HUES6 (cell line): ENCODE measurements around the gene CUX1.
A peak's percentile ranks its signal among the peaks of the same experiment; 100 is the strongest.

Source experiments
- H3K27ac ChIP-seq: 2 replicates; pipeline ENCODE4 v1.7.0; 2013; ENCODE audit warnings: low read depth, mild to moderate bottlenecking, low read length, inconsistent platforms
- H3K27me3 ChIP-seq: 2 replicates; pipeline ENCODE4 v1.6.1; 2013; ENCODE audit warnings: low read length; ENCODE audit not compliant: control insufficient read depth, insufficient read depth
- H3K36me3 ChIP-seq: 2 replicates; pipeline ENCODE4 v1.6.1; 2013; ENCODE audit warnings: low read length; ENCODE audit not compliant: control insufficient read depth, insufficient read depth
- H3K4me1 ChIP-seq: 2 replicates; pipeline ENCODE4 v1.6.1; 2013; ENCODE audit warnings: low read length; ENCODE audit not compliant: control insufficient read depth, insufficient read depth
- H3K4me3 ChIP-seq: 2 replicates; pipeline ENCODE4 v1.5.1; 2013; ENCODE audit warnings: low read depth, low read length
- H3K9ac ChIP-seq: one replicate; pipeline ENCODE4 v1.6.1; 2013; ENCODE audit warnings: mild to moderate bottlenecking, low read length
- H3K9me3 ChIP-seq: 2 replicates; pipeline ENCODE4 v1.6.1; 2013; ENCODE audit warnings: low read depth, low read length; ENCODE audit not compliant: control insufficient read depth, insufficient read depth

The CUX1 gene

DNA sequence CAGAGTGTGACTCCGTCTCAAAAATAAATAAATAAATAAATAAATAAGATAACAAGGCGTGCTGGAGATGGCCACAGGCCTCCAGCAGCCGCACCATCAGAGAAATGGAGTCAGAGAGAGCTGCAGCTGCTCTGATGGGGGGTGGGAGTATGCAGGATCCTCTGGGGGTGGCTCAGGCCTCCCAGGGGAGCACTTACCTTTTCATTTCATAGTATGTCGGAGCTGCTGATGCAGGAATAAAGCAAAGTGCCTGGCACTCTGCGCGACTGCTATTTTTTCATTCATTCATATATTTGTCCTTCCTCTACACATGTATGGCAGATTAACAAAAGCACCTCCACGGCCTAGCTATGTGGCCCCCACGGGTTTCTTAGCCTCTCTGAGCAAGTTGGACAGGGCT lies 175.9 kb downstream of the CUX1 start:
- H3K36me3 ChIP-seq: no peaks in the 10 kb centered on the region
- no peak overlapping the region for H3K27ac ChIP-seq
- no peak overlapping the region for H3K4me3 ChIP-seq
- peaks cover 25% of the 10 kb centered on the region; the same call in 1 of the 2 replicates for H3K4me1 ChIP-seq
- no peaks in the 10 kb centered on the region for H3K9me3 ChIP-seq
- no peaks in the 10 kb centered on the region for H3K27me3 ChIP-seq
- no peak overlapping the region for H3K9ac ChIP-seq

DNA sequence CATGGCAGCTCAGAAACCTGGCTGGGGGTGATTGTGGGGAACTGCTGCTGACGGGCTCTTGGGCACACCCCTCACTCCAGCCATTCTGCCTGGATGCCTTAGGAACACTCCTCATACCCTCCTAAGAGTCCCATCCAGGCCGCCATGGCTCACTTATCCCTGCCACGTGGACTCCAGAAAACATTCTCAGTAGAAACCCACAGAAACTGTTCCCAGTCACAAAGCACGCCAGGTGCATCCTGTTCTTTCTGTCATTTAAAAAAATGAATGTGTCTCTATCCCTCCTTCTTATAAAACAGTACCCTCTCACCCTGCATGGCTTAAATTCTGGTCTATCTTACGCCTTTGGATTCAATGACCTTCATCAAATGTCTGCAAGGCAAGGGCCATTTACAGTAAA lies 177.7 kb downstream of the CUX1 start:
- no peak overlapping the region for H3K27ac ChIP-seq
- no peak overlapping the region for H3K4me3 ChIP-seq
- H3K9me3 ChIP-seq: no peaks in the 10 kb centered on the region
- no peaks in the 10 kb centered on the region for H3K27me3 ChIP-seq
- H3K36me3 ChIP-seq: no peaks in the 10 kb centered on the region
- no peak overlapping the region for H3K9ac ChIP-seq
- peaks cover 41% of the 10 kb centered on the region; the same call in 1 of the 2 replicates for H3K4me1 ChIP-seq

GRCh38 chr7:101996131-101996691 lies 178.8 kb downstream of the CUX1 start:
- H3K27ac ChIP-seq: no peak overlapping the region
- no peaks in the 10 kb centered on the region for H3K36me3 ChIP-seq
- H3K4me1 ChIP-seq: peaks cover 44% of the 10 kb centered on the region; the same call in 1 of the 2 replicates

DNA sequence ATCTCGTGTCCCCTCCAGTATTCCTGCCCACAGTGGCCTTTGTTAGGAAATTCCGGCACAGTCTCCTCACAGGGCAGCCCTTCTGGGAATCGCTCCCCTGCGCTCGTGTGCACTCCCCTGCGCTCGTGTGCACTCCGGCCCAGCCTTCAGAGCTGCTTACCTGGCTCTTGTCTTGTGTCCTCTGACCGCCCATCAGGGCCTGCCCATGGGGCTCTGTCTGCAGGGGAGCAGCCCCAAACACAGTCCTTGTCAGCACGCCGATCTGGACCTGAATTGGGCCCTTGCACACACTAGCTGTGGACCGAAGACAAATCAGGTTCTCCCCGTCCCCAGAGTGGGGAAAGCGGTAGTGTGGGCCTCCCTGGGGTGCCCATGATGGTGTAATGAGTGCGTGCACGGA lies 179.4 kb downstream of the CUX1 start:
- H3K9ac ChIP-seq: no peak overlapping the region

More at GRCh38 chr7:101996131-101996691, 178.8 kb downstream of the CUX1 start:
- Histone ChIP-seq H3K4me3 (no peak overlapping the region), H3K9ac (no peak overlapping the region), H3K27me3 (no peaks in the 10 kb centered on the region), H3K9me3 (no peaks in the 10 kb centered on the region)

DNA sequence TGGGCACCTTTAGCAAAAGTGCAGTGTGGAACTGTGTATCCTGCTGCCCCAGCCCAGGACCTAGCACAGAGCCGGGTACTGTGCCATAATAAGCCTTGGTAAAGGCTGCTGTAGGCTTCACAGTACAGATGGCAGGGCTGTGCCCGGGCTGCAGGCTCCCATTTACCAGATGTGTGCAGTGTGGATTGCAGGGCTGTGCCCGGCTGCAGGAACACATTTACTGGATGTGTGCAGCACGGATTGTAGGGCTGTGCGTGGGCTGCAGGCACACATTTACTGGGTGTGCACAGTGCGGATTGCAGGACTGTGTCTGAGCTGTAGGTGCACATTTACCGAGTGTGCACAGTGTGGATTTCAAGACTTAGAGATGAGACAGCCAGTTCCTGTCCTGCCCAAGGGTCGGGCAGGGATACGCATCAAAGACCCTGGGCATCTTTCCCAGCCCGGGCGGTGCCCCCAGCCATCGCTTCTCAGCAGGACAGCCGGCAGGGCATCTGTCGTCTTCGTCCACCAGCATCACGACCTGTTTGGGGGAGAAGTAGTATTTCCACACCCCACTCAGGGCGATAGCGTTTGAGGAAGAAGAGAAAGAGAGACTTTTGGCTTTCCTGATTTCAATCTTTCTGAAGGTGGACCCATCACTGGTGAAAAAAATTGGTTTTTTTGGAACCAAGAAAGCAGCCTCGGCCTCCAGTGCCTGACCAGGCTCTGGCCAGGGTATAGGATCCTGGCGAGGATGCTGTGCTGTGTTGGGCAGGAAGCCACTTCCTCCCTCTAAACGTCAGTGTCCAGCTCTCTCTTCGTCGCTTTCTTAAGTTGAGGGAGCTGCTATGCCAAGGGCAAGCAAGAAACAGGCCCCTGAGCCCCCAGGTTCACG lies 180.8 kb downstream of the CUX1 start:
- Histone ChIP-seq H3K27me3 (no peaks in the 10 kb centered on the region), H3K27ac (no peak overlapping the region), H3K4me3 (no peak overlapping the region), H3K4me1 (peaks cover 40% of the 10 kb centered on the region; the same call in 1 of the 2 replicates), H3K9ac (peak overlapping the region; percentile 1), H3K9me3 (no peaks in the 10 kb centered on the region), H3K36me3 (no peaks in the 10 kb centered on the region)

More for the DNA sequence above, 179.4 kb downstream of the CUX1 start:
- no peak overlapping the region for H3K4me3 ChIP-seq
- no peaks in the 10 kb centered on the region for H3K9me3 ChIP-seq
- peaks cover 43% of the 10 kb centered on the region; the same call in 1 of the 2 replicates for H3K4me1 ChIP-seq
- H3K27ac ChIP-seq: no peak overlapping the region
- H3K36me3 ChIP-seq: no peaks in the 10 kb centered on the region
- H3K27me3 ChIP-seq: no peaks in the 10 kb centered on the region

- Histone ChIP-seq H3K9ac (peak overlapping the region; percentile 1), H3K27ac (no peak overlapping the region), H3K9me3 (no peaks in the 10 kb centered on the region), H3K36me3 (no peaks in the 10 kb centered on the region), H3K27me3 (no peaks in the 10 kb centered on the region), H3K4me3 (no peak overlapping the region), H3K4me1 (peaks cover 40% of the 10 kb centered on the region; the same call in 1 of the 2 replicates)
Measured at GRCh38 chr7:101998906-101999240, 181.4 kb downstream of the CUX1 start.

DNA sequence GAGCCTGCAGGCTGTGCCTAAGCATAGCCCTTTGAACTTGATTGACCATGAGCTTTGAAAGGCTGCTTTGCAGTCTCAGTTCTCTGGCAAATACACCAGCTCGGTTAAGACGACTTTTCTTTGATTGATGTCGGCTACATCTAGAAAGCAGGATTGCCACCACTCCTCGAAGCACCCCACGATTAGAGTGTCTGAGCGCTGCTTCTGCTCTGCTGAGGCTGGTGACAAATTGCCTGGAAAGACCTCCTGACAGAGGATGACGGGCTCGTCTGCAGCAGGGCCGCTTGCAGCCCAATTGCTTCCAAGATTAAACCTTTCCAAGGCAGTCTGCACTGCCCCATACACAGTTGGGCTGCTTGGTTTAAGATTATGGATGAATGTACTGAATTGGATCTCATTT lies 182.0 kb downstream of the CUX1 start:
- Histone ChIP-seq H3K4me1 (peaks cover 40% of the 10 kb centered on the region; the same call in 1 of the 2 replicates), H3K9ac (no peak overlapping the region), H3K27me3 (no peaks in the 10 kb centered on the region), H3K27ac (no peak overlapping the region), H3K36me3 (no peaks in the 10 kb centered on the region), H3K9me3 (no peaks in the 10 kb centered on the region), H3K4me3 (no peak overlapping the region)

DNA sequence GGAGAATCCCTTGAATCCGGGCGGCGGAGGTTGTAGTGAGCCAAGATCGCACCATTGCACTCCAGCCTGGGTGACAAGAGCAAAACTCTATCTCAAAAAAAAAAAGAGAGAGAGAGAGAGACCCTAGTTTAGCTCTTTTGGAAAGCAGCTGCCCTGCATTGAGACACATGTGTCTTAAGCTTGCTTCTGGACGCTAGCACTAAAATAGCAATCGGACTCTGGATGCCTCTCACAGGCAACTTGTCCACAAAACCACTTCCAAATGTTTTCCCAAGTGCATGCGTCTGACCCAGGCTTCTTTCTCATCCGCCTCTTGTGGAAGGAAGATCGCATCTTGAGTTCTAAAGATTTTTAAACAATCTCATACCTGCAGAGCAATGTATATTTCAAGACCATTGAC lies 182.7 kb downstream of the CUX1 start:
- Histone ChIP-seq H3K9me3 (no peaks in the 10 kb centered on the region), H3K27me3 (no peaks in the 10 kb centered on the region), H3K4me1 (peaks cover 40% of the 10 kb centered on the region; the same call in 1 of the 2 replicates), H3K4me3 (no peak overlapping the region), H3K27ac (no peak overlapping the region), H3K36me3 (no peaks in the 10 kb centered on the region), H3K9ac (no peak overlapping the region)

GRCh38 chr7:102004229-102004628 lies 186.8 kb downstream of the CUX1 start:
- Histone ChIP-seq H3K4me3 (no peak overlapping the region), H3K27me3 (no peaks in the 10 kb centered on the region), H3K9me3 (no peaks in the 10 kb centered on the region), H3K36me3 (no peaks in the 10 kb centered on the region), H3K4me1 (peaks cover 13% of the 10 kb centered on the region; the same call in 1 of the 2 replicates), H3K27ac (no peak overlapping the region), H3K9ac (no peak overlapping the region)

GRCh38 chr7:102004848-102005247 lies 187.4 kb downstream of the CUX1 start:
- Histone ChIP-seq H3K27ac (no peak overlapping the region), H3K9me3 (no peaks in the 10 kb centered on the region), H3K4me1 (peaks cover 7% of the 10 kb centered on the region; the same call in 1 of the 2 replicates), H3K4me3 (no peak overlapping the region), H3K27me3 (no peaks in the 10 kb centered on the region), H3K36me3 (no peaks in the 10 kb centered on the region), H3K9ac (no peak overlapping the region)

GRCh38 chr7:102005933-102006480 lies 188.6 kb downstream of the CUX1 start:
- peaks cover 3% of the 10 kb centered on the region; the same call in 1 of the 2 replicates for H3K4me1 ChIP-seq
- no peak overlapping the region for H3K27ac ChIP-seq
- H3K9me3 ChIP-seq: no peaks in the 10 kb centered on the region
- H3K36me3 ChIP-seq: no peaks in the 10 kb centered on the region
- no peak overlapping the region for H3K9ac ChIP-seq
- H3K27me3 ChIP-seq: no peaks in the 10 kb centered on the region
- H3K4me3 ChIP-seq: no peak overlapping the region
